ELR (cell line): ENCODE results near the gene CA5A.
A peak's percentile ranks its signal among the peaks of the same experiment; 100 is the strongest.
"Not testable (repeated sequence)": the region's sequence is repeated elsewhere in the genome, so short reads cannot be mapped to it uniquely, and the experiment has no call there.

Experiments
- DNase-seq: peaks from one replicate; pipeline ENCODE4 v3.0.0-alpha.2; 2015; ENCODE audit warnings: low read depth

Gene CA5A

GRCh38 chr16:87924041-87924810, 12.1 kb downstream of the CA5A start:
- no peak for DNase-seq

GRCh38 chr16:87922250-87922871, 14.0 kb downstream of the CA5A start:
- DNase-seq = no peak

GRCh38 chr16:87921236-87921773, 15.0 kb downstream of the CA5A start:
- no peak for DNase-seq

- no peak for DNase-seq
Observed at GRCh38 chr16:87919681-87919994, 16.7 kb downstream of the CA5A start.

GRCh38 chr16:87918866-87919680, 17.3 kb downstream of the CA5A start:
- peak; percentile 32 for DNase-seq

- DNase-seq = peak; percentile 20
Observed at GRCh38 chr16:87918338-87918737, 18.0 kb downstream of the CA5A start.

GRCh38 chr16:87917503-87917902, 18.8 kb downstream of the CA5A start:
- no peak for DNase-seq

- no peak for DNase-seq
Observed at GRCh38 chr16:87914812-87915211, 21.5 kb downstream of the CA5A start.

- not testable (repeated sequence) for DNase-seq
Observed at GRCh38 chr16:87914021-87914725, 22.2 kb downstream of the CA5A start.

- not testable (repeated sequence) for DNase-seq
Observed at GRCh38 chr16:87912691-87913090, 23.6 kb downstream of the CA5A start.

GRCh38 chr16:87911106-87911763, 25.1 kb downstream of the CA5A start:
- DNase-seq = peak; percentile 75

GRCh38 chr16:87909203-87909935, 27.0 kb downstream of the CA5A start:
- peak; percentile 66 for DNase-seq

GRCh38 chr16:87908101-87908500, 28.2 kb downstream of the CA5A start:
- not testable (repeated sequence) for DNase-seq

GRCh38 chr16:87905521-87905920, 30.8 kb downstream of the CA5A start:
- not testable (repeated sequence) for DNase-seq

GRCh38 chr16:87904963-87905362, 31.4 kb downstream of the CA5A start:
- DNase-seq = not testable (repeated sequence)

- not testable (repeated sequence) for DNase-seq
Observed at GRCh38 chr16:87900489-87900888, 35.8 kb downstream of the CA5A start.

- DNase-seq = no peak
Observed at GRCh38 chr16:87897521-87898505, 38.5 kb downstream of the CA5A start.

GRCh38 chr16:87896924-87897520, 39.3 kb downstream of the CA5A start:
- not testable (repeated sequence) for DNase-seq
